ENCODE results near the gene NLRC4.

- TF ChIP-seq CTCF (IDR thresholded peaks at IDR 0.05) (no peak), EZH2 (IDR thresholded peaks at IDR 0.05; ENCODE audit: borderline replicate concordance, insufficient read depth, low read depth, low read length, poor library complexity, severe bottlenecking) (no peak)
These were observed 37.2 kb downstream of the NLRC4 start for GRCh38 chr2:32227492-32227891.

All from B cell (primary cell).